AG04450 (cell line): ENCODE results near the gene MCF2L. TPM values are rescaled to one million over a fixed set of nuclear protein-coding genes. Genes with fewer than 3 reads are reported as not detected.

Source experiments
- CTCF ChIA-PET: fragments of 300-600, 350-600 bp; formaldehyde crosslinking; extraction: SDS; loops from one replicate; lab custom pipeline; 2022; ENCODE audit warnings: antibody characterized with exemption, inconsistent platforms; lab: Charles Lee
- POLR2A ChIA-PET: fragments of 350-600 bp; formaldehyde crosslinking; extraction: SDS; loops from one replicate; lab custom pipeline; 2021; ENCODE audit warnings: antibody characterized with exemption, inconsistent platforms; lab: Yijun Ruan, JAX
- DNase-seq: peaks from one replicate; pipeline ENCODE4 v3.0.0-alpha.2; 2011; ENCODE audit warnings: low read depth, low spot score
- H3K27ac ChIP-seq: one replicate; pipeline ENCODE4 v1.5.1; 2012; ENCODE audit warnings: low read depth, low read length, control low read depth
- H3K27me3 ChIP-seq: one replicate; pipeline ENCODE4 v1.6.0; 2012; ENCODE audit warnings: low read length; ENCODE audit not compliant: control insufficient read depth, insufficient read depth
- H3K4me3 ChIP-seq: 2 replicates; pipeline ENCODE4 v1.5.1; 2011; ENCODE audit warnings: mild to moderate bottlenecking, low read depth, low read length, control low read depth
- H3K9me3 ChIP-seq: 2 replicates; pipeline ENCODE4 v1.5.1; 2012; ENCODE audit warnings: low read length; ENCODE audit not compliant: control insufficient read depth, insufficient read depth
- polyA plus RNA-seq: library from polyadenylated mRNA; depleted of rRNA; stranded (reverse); fragments of >200 nt; gene quantifications from 2 replicates; pipeline ENCODE4 v1.2.3, GENCODE V29; 2011
- TF ChIP-seq, protein P1 (sequence below): IDR thresholded peaks from 2 replicates; pipeline ENCODE4 v1.5.1; 2011; ENCODE audit warnings: low read depth, low read length, control low read depth, inconsistent platforms

The MCF2L gene
- polyA plus RNA-seq, 1 experiment: 0.04 TPM

DNA sequence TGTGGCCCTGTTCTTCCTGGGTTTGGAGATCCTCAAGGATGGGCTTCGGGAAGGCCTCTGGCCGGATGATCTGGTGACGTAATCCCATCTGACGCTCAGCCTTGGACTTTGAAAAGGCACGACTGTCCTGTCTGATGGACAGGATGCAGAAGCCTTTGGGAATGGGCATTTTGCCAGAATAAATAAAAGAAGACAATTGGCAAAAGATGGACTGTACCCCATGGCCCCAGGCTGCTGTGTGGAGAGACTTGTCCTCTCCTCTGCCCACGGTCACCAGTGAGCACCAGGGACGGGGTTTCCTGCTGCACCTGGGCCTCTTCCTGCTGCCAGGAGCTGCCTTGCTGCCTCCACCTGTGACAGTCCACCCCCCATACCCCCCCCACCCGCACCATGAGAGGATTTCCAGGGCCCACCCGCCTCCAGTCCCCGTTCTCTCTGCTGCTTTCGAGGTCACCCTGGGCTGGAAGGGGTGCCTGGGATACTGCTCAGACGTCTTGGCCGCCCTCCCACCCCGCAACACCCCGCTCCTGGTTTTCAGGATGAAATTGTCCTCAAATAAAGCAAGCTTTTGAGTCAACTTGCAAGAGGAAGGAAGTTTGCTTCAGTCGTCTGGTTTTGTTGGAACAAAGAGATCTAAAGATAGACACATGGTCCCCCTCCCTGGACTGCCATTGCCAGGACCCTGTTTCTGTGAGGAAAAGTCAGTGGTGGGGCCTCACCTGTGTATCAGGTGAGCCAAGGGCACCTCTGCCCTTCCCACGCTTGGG lies 40.9 kb downstream of the MCF2L start:
- Histone ChIP-seq H3K9me3 (peaks cover 36% of the 10 kb centered on the region; the same call in 1 of the 2 replicates), H3K4me3 (no peak overlapping the region), H3K27me3 (peaks cover 7% of the 10 kb centered on the region), H3K27ac (no peak overlapping the region)
- DNase-seq: no peak
- ChIA-PET CTCF (interaction anchor here (0.6 kb wide), 1 partner anchor 46 kb away, joined by 4 read pairs; no protein-coding TSS in a partner anchor), POLR2A (interaction anchor here (0.6 kb wide), 1 partner anchor 18 kb away, joined by 3 read pairs; no protein-coding TSS in a partner anchor)
- TF ChIP-seq, protein P1, sequence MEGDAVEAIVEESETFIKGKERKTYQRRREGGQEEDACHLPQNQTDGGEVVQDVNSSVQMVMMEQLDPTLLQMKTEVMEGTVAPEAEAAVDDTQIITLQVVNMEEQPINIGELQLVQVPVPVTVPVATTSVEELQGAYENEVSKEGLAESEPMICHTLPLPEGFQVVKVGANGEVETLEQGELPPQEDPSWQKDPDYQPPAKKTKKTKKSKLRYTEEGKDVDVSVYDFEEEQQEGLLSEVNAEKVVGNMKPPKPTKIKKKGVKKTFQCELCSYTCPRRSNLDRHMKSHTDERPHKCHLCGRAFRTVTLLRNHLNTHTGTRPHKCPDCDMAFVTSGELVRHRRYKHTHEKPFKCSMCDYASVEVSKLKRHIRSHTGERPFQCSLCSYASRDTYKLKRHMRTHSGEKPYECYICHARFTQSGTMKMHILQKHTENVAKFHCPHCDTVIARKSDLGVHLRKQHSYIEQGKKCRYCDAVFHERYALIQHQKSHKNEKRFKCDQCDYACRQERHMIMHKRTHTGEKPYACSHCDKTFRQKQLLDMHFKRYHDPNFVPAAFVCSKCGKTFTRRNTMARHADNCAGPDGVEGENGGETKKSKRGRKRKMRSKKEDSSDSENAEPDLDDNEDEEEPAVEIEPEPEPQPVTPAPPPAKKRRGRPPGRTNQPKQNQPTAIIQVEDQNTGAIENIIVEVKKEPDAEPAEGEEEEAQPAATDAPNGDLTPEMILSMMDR: no peak

DNA sequence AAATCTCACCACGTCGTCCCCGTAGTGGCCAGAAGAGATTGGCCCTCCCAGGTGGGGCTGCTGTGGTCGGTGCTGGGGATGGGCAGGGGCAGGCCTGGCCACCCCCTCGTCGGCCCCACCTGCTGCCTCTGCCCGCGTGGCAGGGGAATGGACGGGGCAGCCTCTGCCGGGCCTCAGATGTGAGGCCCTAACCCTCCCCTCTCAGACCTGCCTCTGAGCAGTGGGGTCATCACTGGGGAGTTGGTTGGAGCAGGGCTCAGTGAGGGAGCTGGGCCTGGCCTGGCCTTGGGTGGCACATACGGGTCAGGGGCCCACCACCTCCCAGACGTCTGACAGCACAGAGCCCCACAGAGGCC lies 41.5 kb downstream of the MCF2L start:
- POLR2A ChIA-PET: no interaction called here
- Histone ChIP-seq H3K4me3 (no peak overlapping the region), H3K27ac (no peak overlapping the region), H3K9me3 (peaks cover 31% of the 10 kb centered on the region; the same call in 1 of the 2 replicates), H3K27me3 (peaks cover 8% of the 10 kb centered on the region)
- TF ChIP-seq, protein P1: no peak
- CTCF ChIA-PET: interaction anchor here (0.6 kb wide), 1 partner anchor 46 kb away, joined by 4 read pairs; no protein-coding TSS in a partner anchor
- no peak for DNase-seq

DNA sequence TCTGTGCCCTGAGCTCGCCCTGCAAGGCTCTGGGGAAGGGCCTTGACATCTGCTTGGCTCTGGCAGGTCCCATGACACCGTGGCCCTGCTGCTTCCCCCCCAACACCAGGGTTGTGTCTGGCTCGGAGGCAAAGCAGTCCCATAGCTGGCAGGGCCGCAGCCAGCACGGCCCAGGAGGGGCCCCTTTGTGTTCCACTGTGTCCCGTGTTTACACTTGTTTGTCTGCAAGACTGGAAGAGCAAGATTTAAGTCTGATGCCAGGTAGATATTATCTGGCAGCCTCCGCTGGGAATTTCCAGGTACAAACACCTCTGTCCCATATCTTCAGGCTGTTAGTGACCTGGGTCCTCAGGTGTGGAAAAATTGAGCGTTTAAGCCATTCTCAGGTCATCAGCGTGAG lies 44.3 kb downstream of the MCF2L start:
- ChIA-PET POLR2A (no interaction called here), CTCF (no interaction called here)
- DNase-seq: no peak
- TF ChIP-seq, protein P1: no peak
- H3K27ac ChIP-seq: no peak overlapping the region
- H3K9me3 ChIP-seq: peaks cover 21% of the 10 kb centered on the region; the same call in 1 of the 2 replicates
- H3K4me3 ChIP-seq: no peak overlapping the region
- peaks cover 7% of the 10 kb centered on the region for H3K27me3 ChIP-seq

DNA sequence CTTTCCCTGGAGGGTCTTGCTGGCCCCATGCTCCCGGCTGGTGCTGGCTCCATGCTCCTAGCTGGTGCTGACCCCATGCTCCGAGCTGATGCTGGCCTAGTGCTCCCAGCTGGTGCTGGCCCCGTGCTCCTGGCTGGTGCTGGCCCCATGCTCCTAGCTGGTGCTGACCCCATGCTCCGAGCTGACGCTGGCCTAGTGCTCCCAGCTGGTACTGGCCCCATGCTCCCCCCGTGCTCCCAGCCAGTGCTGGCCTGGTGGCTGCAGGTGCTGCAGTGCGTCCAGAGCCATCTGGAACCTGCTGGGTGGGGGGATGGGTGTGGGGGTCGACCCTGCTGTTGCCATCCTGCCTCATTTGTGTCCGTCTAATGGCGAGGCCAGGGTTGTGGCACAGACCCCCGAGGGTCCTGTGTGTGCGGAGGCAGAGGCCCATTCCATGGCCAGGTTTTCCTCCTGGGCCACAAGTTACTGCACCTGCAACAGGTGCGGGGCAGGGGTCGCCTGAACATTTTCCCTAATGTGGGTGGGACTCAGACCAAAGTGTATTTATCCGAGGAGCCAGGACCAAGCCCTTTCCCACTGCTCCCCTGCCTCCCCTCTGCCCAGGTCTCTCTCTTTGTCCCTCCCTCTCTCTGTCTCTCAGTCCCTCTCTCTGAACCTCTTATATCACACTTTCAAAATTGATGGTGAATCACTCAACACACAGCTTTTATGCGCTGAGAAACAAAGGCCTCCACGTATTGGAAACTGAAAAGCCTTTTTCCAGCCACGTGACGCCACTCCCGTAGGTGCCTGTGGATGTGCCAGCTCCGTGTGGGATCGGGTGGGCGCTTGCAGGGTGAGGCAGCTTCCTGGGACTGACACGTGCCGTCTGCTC lies 45.1 kb downstream of the MCF2L start:
- peaks cover 5% of the 10 kb centered on the region for H3K27me3 ChIP-seq

More for the DNA sequence above, 45.1 kb downstream of the MCF2L start:
- ChIA-PET POLR2A (no interaction called here), CTCF (no interaction called here)
- Histone ChIP-seq H3K4me3 (no peak overlapping the region), H3K9me3 (peaks cover 21% of the 10 kb centered on the region; the same call in 1 of the 2 replicates), H3K27ac (no peak overlapping the region)
- TF ChIP-seq, protein P1: no peak
- DNase-seq: no peak
